HG03135 (cell line): ENCODE results near the gene LYRM9.
"Not testable (repeated sequence)": the region's sequence is repeated elsewhere in the genome, so short reads cannot be mapped to it uniquely, and the experiment has no call there.

Experiments used
- ATAC-seq: cut with Tn5 transposase; IDR thresholded peaks from one replicate; pipeline ENCODE4 v1.9.1; 2021; ENCODE audit warnings: mild to moderate bottlenecking, moderate library complexity; ENCODE audit not compliant: unreplicated experiment

Gene LYRM9

DNA sequence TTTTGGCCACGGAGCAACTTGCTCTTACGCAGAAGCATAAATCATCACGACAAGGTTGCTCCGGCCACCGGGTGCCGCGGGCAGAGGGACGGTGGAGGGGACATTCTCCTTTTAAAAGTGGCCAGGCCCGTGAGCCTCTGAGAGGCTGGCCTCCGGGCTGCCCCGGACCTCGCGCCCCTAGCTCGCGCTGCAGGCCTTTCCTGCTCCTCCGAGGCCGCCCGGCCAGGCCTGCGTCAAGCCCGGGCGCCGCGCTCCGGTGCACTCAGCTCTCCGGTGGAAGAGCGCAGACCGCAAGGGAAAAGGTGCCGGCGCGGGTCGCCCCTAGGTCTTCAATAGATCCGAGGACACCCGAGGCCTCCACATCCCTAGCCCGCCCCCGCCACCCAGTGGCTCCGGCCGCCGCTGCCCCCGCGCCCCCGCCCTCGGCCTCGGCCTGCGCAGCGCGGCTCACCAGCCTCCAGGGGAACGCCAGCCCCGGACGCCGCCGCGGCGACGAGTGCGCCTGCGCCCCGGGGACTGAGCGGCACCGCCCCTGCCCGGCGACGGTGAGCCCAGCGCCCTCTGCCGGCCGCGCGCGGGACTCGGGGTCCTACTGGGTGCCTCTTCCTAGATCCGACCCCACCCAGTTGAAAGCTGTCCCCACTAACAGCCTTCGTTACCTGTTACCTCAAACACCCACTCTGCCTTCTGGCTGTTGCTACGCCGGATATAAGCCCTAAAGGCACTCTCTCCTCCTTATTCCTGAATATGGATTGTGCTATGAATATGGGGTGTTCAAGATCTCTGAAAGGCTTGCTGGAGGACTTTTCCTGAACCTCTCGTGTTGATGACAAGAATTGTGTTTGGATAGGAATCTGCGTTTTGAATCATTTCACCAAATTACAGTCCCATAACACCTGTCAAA, at the start of gene LYRM9:
Gene LYRM9 (minus strand): TSS at position 500 of the 904 bp plus-strand sequence. CDS start 10,671 bp downstream, outside the sequence.
- peak; percentile 90 for ATAC-seq

DNA sequence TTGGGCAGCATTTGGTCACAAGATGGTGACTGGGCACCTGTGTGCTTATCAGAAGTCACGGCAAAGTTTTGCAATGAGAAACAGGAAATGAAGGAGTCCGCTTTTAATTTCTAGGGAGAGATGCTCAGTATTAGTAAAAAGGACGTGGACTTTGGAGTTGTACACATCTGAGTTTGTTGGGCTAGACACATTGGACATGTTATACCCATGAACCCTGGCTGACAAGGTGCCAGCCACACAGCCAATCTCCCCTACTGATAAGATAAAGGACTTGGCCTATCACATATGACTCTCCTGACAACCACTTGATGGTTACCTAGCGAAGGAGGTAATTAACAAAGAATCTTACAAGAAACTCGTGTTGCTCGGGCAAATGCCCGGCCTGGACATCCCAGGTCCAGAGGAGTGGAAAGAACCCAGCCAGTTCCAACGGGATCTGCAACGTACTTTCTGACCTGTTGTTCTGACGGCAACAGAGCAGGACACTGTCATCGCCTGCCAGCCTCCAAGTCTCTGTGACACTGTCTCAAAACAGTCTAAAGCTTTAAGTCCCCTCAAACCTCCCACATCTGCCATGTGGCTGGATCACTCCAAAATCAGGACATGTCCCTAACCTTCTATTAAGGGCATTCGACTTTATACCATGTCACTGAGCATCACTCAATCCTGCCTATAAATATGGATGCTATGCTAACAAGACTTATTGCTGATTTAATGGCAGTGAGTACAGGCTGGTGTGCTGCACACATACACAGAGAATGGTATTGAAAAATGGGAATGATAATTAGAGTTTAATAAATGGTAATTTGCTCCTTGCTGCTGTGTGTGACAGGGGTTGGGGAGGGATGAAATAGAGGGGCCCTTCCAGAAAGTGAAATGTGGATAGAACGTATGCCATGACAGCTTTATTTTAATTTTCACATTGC, 47.6 kb upstream of the LYRM9 start:
- ATAC-seq: no peak

DNA sequence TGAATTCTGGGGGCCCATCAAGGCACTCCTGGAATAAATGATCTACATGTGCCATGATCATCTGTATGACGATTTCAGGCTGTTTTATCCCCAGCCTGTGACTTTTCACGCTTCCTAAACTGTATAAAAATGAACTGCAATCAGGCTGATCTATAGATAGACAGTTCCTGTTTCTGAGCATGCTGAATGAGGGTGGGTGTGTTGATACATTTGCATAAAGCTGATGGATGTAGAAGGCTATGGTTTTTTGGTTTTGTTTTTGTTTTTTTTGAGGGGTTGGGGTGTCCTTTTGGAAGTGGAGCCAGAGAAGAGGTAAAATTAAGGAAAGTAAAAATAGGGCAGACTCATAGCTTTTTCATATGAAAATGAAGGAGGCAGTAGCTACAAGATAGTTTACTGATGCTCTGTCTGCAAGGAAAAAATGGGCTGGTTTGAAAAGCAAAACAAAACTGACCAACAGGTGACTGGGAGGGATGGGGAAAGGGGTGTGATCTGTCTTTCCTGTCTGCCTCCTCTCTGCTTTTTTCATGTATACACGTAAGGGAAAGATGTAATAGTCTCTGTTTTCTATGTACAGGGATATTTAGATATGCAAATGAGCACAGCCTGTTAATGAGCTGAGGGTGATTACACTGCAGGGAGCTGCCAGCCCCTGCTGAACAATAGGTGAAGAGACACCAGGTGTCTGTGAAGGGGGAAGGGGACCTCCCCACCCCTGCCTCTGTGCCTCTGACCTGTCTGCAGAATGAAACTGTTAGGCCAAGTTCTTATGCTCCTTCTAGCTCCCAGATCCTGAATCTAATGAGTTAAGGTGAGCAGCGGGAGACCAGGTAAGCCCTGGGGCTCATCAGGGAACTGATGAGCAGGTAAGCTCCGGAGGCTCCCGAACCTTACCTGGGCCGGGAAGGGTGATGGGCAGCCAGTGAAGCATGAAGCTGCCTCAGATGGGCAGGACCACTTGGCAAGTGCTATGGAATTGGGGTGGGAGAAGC, 46.6 kb upstream of the LYRM9 start:
- ATAC-seq: no peak

DNA sequence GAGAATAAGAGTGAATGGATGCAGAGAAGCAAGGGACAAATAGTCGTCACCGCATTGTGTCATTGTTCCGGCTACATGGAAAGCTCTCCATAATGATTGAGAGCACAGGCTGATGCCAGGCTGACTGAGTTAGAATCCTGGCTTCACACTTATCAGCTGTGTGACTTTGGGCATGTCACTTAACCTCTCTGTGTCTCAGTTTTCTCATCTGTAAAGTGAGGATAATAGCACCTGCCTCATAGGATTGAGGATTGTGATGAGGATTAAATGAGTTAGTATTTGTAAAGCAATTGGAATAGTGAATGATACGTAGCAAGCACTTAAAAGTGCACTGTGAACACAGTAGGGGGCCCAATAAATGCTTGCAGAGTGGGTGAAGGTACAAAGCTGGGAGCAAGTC, 45.7 kb upstream of the LYRM9 start:
- ATAC-seq: no peak

DNA sequence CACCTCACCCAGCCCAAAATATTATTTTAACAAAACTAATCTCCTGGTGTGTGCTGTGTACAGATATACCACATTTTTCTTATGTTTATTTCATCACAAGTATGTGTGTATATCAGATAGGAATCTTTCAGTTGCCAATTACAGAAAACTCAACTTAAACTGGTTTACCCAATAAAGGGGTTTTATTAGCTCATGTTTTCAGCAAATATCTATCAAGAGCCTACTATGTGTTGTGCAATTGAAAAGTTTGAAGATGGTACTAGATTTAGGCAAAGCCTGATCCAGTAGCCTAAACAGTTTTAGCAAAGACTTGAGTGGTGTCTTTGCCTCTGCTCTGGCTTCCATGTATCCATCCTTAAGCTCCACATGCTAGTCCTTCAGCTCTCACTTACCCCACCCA, 45.1 kb upstream of the LYRM9 start:
- ATAC-seq: no peak

DNA sequence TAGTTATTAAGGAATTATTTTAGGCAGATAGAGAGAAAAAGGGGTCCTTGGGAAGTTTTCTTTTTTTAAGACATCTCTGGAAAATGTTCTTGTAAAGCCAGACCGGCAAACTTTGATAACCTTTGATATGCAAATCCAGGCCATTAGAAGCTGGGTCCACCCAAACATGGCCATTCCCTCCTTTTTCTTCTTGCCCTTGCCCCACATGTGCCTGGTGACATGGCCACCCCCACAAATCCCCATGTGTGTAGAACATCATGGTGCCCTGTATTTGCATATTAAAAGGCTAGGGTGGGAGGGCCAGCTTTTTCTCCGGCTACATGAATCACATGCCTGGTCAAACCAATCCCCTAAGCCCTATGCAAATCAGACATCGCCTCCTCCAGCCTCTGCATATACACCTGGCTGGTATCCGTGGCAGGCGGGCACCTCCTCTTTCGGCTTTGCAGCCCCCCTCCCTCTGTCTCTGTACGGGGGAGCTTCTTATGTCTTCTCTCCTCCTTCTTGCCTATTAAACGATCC, 43.9 kb upstream of the LYRM9 start:
- ATAC-seq: no peak

DNA sequence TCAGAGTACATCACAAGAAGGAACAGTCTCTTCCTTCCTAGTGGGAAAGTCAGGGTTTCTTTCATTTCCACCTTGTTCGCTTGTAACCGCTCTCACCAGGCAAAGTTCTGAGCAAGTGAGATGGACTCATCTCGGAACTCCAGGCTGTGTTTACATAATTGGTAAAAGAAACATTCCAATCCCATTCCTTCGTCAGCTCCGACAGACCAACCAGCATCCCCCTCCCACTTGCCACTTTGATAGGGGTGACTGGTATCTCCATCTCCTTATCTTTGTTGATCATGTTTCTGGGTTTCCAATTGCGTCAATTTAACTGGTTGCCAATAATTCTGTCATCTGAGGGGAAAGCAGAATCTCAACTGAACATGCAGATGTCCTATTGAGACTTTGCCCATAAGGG, 36.8 kb upstream of the LYRM9 start:
- no peak for ATAC-seq

DNA sequence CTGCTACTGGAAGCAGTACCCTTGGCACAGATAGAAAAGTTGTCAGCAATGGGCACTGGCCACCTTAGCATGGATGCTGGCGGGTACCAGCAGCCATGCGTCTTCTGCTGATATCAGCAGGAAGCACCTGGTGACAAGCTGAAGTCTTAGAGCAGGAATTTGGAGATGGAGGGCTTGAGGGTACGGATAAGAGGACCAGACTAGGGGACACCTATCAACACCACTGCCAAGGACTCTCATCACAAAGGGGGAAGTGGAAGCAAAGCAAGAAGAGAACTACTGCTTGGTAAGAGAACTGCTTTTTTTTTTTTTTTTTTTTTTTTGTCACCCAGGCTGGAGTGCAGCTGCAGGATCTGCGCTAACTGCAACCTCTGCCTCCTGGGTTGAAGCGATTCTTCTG, 35.4 kb upstream of the LYRM9 start:
- ATAC-seq: no peak

DNA sequence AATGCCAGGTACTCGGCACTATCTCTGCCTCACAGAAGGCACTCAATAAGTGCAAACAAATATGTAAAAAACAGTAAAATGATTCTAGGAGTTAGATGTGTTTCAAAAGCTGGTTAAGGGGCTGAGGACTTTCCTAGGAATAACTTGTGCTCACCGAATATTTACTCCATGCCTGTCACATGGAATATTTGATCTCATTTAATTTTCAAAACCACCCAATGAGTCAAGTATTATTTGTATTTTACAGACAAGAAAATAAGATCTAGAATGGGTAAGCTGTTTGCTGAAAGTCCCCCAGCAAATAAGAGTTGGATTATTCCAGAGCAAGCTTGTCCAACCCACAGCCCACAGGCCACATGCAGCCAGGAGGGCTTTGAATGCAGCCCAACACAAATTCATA, 34.6 kb upstream of the LYRM9 start:
- ATAC-seq: no peak

DNA sequence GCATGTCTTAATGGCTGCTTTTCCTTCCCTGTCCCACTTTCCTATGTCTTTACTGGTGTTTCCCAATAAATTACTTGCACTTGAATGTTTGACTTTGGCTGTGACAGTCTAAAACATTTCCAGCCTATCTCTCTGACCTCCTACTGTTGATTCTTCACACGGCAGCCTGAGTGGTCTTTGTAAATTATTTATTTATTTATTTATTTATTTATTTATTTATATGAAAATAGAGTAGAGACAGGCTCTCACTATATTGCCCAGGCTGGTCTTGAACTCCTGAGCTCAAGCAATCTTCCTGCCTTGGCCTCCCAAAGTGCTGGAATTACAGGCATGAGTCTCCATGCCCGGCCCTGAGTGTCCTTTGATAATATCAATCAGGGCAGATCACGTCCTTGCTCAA, 28.4 kb upstream of the LYRM9 start:
- ATAC-seq: no peak

DNA sequence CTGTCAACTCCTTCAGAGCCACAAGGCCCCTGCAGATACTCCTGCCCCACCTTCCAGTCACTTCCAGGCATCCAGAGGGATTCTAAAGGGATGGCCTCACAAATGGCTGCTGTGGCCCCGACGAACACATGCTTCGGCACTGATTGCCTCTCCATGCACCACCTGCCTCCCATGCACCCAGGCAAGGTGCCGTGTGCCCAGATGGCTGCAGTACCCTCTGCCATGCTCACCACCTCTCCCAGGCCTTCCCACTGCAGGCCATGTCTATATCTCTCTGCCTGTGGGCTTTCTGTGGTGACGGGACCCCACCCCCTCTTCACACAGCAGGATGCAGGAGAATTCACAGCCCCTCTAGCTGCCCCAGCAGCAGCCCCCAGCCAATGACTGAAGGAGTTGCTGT, 27.9 kb upstream of the LYRM9 start:
- ATAC-seq: no peak

DNA sequence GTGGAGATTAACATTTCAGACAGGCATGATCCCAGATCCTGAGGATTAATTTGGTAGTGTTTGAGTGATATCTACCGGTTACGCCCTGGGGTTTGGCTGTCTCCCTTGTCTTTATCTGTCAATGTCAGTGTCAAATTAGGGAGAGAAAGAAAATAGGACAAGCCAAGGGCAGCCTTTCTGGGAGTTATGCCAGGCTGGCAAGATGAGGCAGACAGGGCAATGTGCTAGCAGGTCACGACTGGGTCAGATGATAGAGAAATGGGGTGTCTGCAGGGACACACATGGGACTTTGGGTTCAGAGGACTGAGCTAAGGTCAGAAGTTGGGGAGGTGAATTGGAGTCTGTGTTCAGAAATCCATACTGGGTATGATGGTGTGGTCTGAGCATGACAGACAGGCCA, 27.4 kb upstream of the LYRM9 start:
- ATAC-seq: no peak

DNA sequence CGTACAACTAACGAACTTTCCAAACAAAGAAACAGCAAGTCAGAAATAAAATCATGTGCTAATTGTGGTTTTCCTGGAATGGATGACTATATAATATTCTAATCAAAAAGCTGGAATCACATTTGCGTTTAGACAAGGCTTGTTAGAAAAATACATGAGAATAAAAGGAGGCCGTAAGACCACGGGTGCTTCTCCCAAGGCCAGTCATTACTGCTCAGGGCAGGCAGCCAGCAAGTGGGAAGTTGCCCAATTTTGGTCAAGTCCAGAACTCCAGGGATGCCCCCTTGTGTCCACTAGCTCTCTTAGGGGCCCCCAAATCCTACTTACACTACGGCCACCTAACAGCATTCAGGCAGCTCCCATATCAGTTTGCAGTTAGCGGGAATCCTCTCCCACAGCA, 25.9 kb upstream of the LYRM9 start:
- no peak for ATAC-seq

DNA sequence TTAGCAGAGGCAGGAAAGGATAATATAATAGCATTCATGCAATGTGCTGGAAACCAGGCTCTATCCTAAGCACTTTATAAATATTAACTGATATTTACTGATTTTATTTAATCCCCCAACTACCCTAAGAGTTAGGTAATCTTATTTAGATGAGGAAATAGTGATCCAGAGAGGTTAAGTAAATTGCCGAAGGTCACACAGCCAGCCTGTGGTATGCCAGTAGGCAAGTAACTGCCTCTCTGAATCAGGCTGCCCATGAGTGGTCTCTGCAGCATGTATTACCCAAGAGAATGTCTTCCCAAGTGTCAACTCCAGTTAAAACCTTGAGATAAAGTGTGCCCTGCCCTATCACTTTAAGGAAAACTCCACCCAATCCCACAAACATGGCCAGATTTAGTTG, 25.3 kb upstream of the LYRM9 start:
- ATAC-seq: no peak

DNA sequence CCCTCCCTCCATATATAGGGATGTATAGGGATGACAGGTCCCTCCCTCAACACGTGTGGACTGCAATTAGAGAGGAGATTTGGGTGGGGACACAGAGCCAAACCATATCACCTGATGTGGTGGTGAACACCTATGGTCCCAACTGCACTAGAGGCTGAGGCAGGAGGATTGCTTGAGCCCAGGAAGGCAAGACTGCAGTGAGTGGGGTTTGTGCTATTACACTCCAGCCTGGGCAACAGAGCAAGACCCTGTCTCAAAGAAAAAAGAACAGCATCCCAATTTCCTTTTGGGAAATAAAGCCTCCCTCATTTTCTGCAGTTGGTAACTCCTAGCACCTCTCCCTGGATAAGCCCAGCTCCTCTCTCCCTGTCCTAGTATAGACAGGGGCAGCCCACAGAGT, 23.8 kb upstream of the LYRM9 start:
- no peak for ATAC-seq

DNA sequence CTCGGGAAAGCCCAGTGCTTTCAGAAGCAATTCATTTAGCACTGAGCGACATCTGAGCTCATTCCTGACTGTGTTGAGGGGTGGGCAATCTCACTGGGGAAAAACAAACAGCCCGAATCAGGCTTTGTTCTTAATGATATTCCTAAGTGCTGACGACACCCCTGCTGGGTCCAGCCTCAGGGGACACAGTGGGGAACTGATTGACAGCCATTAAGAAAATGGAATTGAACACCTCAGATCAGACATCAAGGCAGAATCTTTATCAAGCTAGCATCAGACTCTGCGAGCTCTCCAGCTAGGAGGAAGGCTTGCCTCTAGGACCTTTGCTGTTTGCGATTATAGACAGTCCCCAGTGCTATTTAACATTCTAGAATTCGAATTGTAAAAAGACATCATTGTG, 22.5 kb upstream of the LYRM9 start:
- no peak for ATAC-seq

DNA sequence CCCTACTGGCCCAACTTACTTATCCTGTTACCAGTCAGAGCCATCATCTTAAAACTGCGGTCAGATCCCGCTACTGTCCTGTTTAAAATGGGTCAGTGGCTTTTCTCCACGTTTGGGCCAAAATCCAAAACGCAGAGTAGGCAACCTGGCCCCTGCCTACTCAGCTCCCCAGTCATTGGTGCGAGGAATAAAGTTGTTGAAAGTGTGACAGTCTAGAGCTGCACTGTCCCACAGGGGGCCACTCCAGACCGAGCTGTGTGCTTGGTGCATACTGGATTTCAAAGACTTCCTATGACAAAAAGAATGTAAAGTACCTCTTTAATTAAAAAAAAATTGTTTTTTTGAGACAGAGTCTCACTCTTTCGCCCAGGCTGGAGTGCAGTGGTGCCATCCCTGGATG, 21.2 kb upstream of the LYRM9 start:
- ATAC-seq: no peak

DNA sequence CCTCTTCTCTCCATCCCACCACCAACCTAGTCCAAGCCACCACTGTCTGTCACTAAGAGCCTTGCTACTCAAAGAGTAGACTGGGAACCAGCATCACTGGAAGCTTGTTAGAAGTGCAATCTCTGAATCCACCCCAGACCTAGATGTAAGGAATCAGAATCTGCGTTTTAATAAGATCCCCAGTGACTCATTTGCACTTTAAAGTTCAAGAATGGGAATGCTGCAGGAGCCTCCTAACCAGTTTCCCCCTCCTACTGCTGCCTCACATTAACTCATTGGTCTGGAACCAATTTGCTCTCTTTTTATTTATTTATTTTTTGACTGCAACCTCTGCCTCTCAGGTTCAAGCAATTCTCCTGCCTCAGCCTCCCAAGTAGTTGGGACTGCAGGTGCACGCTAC, 19.8 kb upstream of the LYRM9 start:
- ATAC-seq: no peak

DNA sequence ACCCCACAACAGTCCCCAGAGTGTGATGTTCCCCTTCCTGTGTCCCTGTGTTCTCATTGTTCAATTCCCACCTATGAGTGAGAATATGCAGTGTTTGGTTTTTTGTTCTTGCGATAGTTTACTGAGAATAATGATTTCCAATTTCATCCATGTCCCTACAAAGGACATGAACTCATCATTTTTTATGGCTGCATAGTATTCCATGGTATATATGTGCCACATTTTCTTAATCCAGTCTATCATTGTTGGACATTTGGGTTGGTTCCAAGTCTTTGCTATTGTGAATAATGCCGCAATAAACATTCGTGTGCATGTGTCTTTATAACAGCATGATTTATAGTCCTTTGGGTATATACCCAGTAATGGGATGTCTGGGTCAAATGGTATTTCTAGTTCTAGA, 19.1 kb upstream of the LYRM9 start:
- ATAC-seq: not testable (repeated sequence)

DNA sequence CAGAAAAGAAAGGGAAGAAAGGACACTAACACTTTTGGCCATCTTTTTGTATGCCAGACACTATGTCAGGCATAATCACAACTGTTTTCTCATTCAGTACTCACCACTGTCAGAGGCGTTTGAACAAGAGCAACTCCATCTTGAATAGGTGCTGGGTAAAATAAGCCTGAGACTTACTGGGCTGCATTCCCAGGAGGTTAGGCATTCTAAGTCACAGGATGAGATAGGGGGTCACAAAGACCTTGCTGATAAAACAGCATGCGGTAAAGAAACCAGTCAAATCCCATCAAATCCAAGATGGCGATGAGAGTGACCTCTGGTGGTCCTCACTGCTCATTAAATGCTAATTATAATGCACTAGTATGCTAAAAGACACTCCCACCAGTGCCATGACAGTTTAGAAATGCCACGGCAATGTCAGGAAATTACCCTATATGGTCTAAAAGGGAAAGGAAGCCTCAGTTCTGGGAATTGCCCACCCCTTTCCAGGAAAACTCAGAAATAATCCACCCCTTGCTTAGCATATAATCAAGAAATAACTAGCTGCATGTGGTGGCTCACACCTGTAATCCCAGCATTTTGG, 14.9 kb upstream of the LYRM9 start:
- ATAC-seq: no peak
